Transverse colon (tissue), 3 donors: ENCODE data around the gene AKR1A1.

Experiments
- EP300 ChIP-seq: sonication (generic); formaldehyde crosslinking; IDR thresholded peaks from one replicate; pipeline ENCODE4 v1.6.1; 2017; ENCODE audit warnings: antibody characterized with exemption, low read depth
- POLR2A ChIP-seq: fragments of 450-650 bp; IDR thresholded peaks from one replicate; pipeline ENCODE4 v1.6.1; 2016; ENCODE audit warnings: antibody characterized with exemption, mild to moderate bottlenecking, moderate library complexity
- TF ChIP-seq, protein P1 (sequence below), 5 experiments: fragments of 200-600 bp in 3 of 5; fragments of 450-650 bp in 2 of 5; sonication (generic) in 3 of 5; IDR thresholded peaks; 1 replicate in 2 of 5; 2 replicates in 3 of 5; pipeline ENCODE4 v1.5.1; 2016 to 2017; ENCODE audit warnings: antibody characterized with exemption in 5 of 5, inconsistent platforms in 3 of 5, mild to moderate bottlenecking in 2 of 5, moderate library complexity in 1 of 5

DNA sequence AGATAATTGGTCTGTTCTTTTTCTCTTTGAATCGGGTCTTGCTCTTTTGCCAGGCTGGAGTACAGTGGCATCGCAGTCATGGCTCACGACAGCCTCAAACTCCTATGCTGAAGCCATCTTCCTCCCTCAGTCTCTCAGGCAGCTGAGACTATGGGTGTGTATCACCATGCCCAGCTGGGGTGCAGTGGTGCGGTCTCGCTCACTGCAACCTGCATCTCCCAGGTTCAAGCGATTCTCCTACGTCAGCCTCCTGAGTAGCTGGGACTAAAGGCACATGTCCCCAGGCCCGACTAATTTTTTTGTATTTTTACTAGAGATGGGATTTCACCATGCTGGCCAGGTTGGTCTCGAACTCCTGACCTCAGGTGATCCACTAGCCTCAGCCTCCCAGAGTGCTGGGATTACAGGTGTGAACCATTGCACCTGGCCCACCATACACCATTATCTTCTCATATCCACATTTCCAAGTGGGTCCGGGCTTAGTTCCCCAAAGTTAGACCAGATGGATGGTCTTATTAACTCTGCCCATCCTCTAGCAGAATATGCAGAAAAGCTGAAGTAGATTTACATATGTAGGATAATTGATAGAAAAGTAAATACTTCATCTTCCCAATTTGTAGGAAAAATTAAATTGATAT lies 60.1 kb downstream of the AKR1A1 start:
- TF ChIP-seq, protein P1, sequence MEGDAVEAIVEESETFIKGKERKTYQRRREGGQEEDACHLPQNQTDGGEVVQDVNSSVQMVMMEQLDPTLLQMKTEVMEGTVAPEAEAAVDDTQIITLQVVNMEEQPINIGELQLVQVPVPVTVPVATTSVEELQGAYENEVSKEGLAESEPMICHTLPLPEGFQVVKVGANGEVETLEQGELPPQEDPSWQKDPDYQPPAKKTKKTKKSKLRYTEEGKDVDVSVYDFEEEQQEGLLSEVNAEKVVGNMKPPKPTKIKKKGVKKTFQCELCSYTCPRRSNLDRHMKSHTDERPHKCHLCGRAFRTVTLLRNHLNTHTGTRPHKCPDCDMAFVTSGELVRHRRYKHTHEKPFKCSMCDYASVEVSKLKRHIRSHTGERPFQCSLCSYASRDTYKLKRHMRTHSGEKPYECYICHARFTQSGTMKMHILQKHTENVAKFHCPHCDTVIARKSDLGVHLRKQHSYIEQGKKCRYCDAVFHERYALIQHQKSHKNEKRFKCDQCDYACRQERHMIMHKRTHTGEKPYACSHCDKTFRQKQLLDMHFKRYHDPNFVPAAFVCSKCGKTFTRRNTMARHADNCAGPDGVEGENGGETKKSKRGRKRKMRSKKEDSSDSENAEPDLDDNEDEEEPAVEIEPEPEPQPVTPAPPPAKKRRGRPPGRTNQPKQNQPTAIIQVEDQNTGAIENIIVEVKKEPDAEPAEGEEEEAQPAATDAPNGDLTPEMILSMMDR (IDR thresholded peaks at IDR 0.05): no peak
- TF ChIP-seq POLR2A (no peak), EP300 (no peak)
